ENCODE data around the gene STK11IP.
A peak's percentile ranks its signal among the peaks of the same experiment; 100 is the strongest.

The STK11IP gene

GRCh38 chr2:219624565-219624964 lies 26.9 kb downstream of the STK11IP start:
- Histone ChIP-seq H3K27me3 (ENCODE audit: insufficient read depth, low read length) (no peaks in the 10 kb centered on the region), H3K79me1 (ENCODE audit: low read length) (peaks cover 7% of the 10 kb centered on the region), H4K91ac (ENCODE audit: low read depth, low read length) (no peak overlapping the region), H3K4ac (ENCODE audit: low read depth, low read length) (no peak overlapping the region), H2BK5ac (ENCODE audit: low read depth, low read length, poor library complexity) (no peak overlapping the region), H3K9me3 (ENCODE audit: insufficient read depth, low read depth, low read length) (no peaks in the 10 kb centered on the region), H2AK5ac (ENCODE audit: low read length) (no peak overlapping the region), H3K4me1 (ENCODE audit: control insufficient read depth in 1 of 2, insufficient read depth in 2 of 2, low read length in 2 of 2) (peaks cover 3% of the 10 kb centered on the region in 2 experiments), H4K12ac (ENCODE audit: low read depth, low read length) (no peak overlapping the region), H3K18ac (ENCODE audit: low read length) (no peak overlapping the region), H3K4me3 (ENCODE audit: low read depth, low read length) (no peak overlapping the region), H3K4me2 (ENCODE audit: low read length) (no peak overlapping the region), H4K8ac (ENCODE audit: low read depth, low read length) (no peak overlapping the region), H3K36me3 (ENCODE audit: control insufficient read depth in 1 of 2, insufficient read depth in 2 of 2, low read length in 2 of 2) (no peaks in the 10 kb centered on the region), H3K27ac (ENCODE audit: low read depth, low read length) (no peak overlapping the region), H3K9ac (ENCODE audit: low read length) (no peak overlapping the region), H2AFZ (ENCODE audit: insufficient read depth, low read length, poor library complexity) (no peak overlapping the region), H3K23ac (ENCODE audit: low read length) (no peak overlapping the region), H3K79me2 (ENCODE audit: control insufficient read depth, insufficient read depth, low read length, poor library complexity) (peaks cover 2% of the 10 kb centered on the region), H3K14ac (ENCODE audit: low read length) (no peak overlapping the region), H2BK12ac (ENCODE audit: low read length) (no peak overlapping the region), H2BK120ac (ENCODE audit: insufficient read depth, low read length, poor library complexity) (no peak overlapping the region)
- no CpG with 5 or more reads among the region's 6 CpGs for WGBS (ENCODE audit: extremely low coverage, insufficient coverage, insufficient read length)
- DNase-seq: peak in 1 of 2 donors; percentile 38

- H3K23ac ChIP-seq (ENCODE audit: low read length): no peak overlapping the region
- H3K4me2 ChIP-seq (ENCODE audit: low read length): no peak overlapping the region
- H3K27ac ChIP-seq (ENCODE audit: low read depth, low read length): no peak overlapping the region
- no peak overlapping the region for H2AK5ac ChIP-seq (ENCODE audit: low read length)
- H4K91ac ChIP-seq (ENCODE audit: low read depth, low read length): no peak overlapping the region
- H3K27me3 ChIP-seq (ENCODE audit: insufficient read depth, low read length): no peaks in the 10 kb centered on the region
- peaks cover 2% of the 10 kb centered on the region for H3K79me2 ChIP-seq (ENCODE audit: control insufficient read depth, insufficient read depth, low read length, poor library complexity)
- H3K4ac ChIP-seq (ENCODE audit: low read depth, low read length): no peak overlapping the region
- no peak overlapping the region for H4K12ac ChIP-seq (ENCODE audit: low read depth, low read length)
- H3K9ac ChIP-seq (ENCODE audit: low read length): no peak overlapping the region
- no peaks in the 10 kb centered on the region for H3K9me3 ChIP-seq (ENCODE audit: insufficient read depth, low read depth, low read length)
- no peak overlapping the region for H2BK5ac ChIP-seq (ENCODE audit: low read depth, low read length, poor library complexity)
- no peak overlapping the region for H2AFZ ChIP-seq (ENCODE audit: insufficient read depth, low read length, poor library complexity)
- no peak overlapping the region for H2BK120ac ChIP-seq (ENCODE audit: insufficient read depth, low read length, poor library complexity)
- DNase-seq: no peak
- no peak overlapping the region for H3K4me3 ChIP-seq (ENCODE audit: low read depth, low read length)
- H3K36me3 ChIP-seq (ENCODE audit: control insufficient read depth in 1 of 2, insufficient read depth in 2 of 2, low read length in 2 of 2): no peaks in the 10 kb centered on the region
- no peak overlapping the region for H3K18ac ChIP-seq (ENCODE audit: low read length)
- peaks cover 7% of the 10 kb centered on the region for H3K79me1 ChIP-seq (ENCODE audit: low read length)
- no CpG with 5 or more reads among the region's 5 CpGs for whole genome bisulfite sequencing (ENCODE audit: extremely low coverage, insufficient coverage, insufficient read length)
- no peak overlapping the region for H3K14ac ChIP-seq (ENCODE audit: low read length)
- no peak overlapping the region for H2BK12ac ChIP-seq (ENCODE audit: low read length)
- peaks cover 3% of the 10 kb centered on the region in 2 experiments for H3K4me1 ChIP-seq (ENCODE audit: control insufficient read depth in 1 of 2, insufficient read depth in 2 of 2, low read length in 2 of 2)
- H4K8ac ChIP-seq (ENCODE audit: low read depth, low read length): no peak overlapping the region
Measured at GRCh38 chr2:219625179-219625578, 27.5 kb downstream of the STK11IP start.

- Histone ChIP-seq H3K27me3 (ENCODE audit: insufficient read depth, low read length) (no peaks in the 10 kb centered on the region), H4K12ac (ENCODE audit: low read depth, low read length) (no peak overlapping the region), H3K79me2 (ENCODE audit: control insufficient read depth, insufficient read depth, low read length, poor library complexity) (peaks cover 2% of the 10 kb centered on the region), H4K91ac (ENCODE audit: low read depth, low read length) (no peak overlapping the region), H2AFZ (ENCODE audit: insufficient read depth, low read length, poor library complexity) (peak overlapping the region; percentile 40), H3K27ac (ENCODE audit: low read depth, low read length) (no peak overlapping the region), H4K8ac (ENCODE audit: low read depth, low read length) (no peak overlapping the region), H3K36me3 (ENCODE audit: control insufficient read depth in 1 of 2, insufficient read depth in 2 of 2, low read length in 2 of 2) (peaks cover 1 to 3% of the 10 kb centered on the region in 2 experiments), H3K4me2 (ENCODE audit: low read length) (no peak overlapping the region), H2BK5ac (ENCODE audit: low read depth, low read length, poor library complexity) (no peak overlapping the region), H3K23ac (ENCODE audit: low read length) (no peak overlapping the region), H3K9me3 (ENCODE audit: insufficient read depth, low read depth, low read length) (no peaks in the 10 kb centered on the region), H2BK12ac (ENCODE audit: low read length) (no peak overlapping the region), H3K4me1 (ENCODE audit: control insufficient read depth in 1 of 2, insufficient read depth in 2 of 2, low read length in 2 of 2) (peaks cover 3% of the 10 kb centered on the region in 2 experiments), H3K9ac (ENCODE audit: low read length) (no peak overlapping the region), H3K14ac (ENCODE audit: low read length) (no peak overlapping the region), H3K4me3 (ENCODE audit: low read depth, low read length) (no peak overlapping the region), H3K4ac (ENCODE audit: low read depth, low read length) (no peak overlapping the region), H3K18ac (ENCODE audit: low read length) (no peak overlapping the region), H2AK5ac (ENCODE audit: low read length) (no peak overlapping the region), H2BK120ac (ENCODE audit: insufficient read depth, low read length, poor library complexity) (no peak overlapping the region), H3K79me1 (ENCODE audit: low read length) (peaks cover 7% of the 10 kb centered on the region)
- DNase-seq: peak; percentile 22 to 36
- WGBS (ENCODE audit: extremely low coverage, insufficient coverage, insufficient read length): no CpG with 5 or more reads among the region's 8 CpGs
Measured at GRCh38 chr2:219626540-219626939, 28.9 kb downstream of the STK11IP start.

DNA sequence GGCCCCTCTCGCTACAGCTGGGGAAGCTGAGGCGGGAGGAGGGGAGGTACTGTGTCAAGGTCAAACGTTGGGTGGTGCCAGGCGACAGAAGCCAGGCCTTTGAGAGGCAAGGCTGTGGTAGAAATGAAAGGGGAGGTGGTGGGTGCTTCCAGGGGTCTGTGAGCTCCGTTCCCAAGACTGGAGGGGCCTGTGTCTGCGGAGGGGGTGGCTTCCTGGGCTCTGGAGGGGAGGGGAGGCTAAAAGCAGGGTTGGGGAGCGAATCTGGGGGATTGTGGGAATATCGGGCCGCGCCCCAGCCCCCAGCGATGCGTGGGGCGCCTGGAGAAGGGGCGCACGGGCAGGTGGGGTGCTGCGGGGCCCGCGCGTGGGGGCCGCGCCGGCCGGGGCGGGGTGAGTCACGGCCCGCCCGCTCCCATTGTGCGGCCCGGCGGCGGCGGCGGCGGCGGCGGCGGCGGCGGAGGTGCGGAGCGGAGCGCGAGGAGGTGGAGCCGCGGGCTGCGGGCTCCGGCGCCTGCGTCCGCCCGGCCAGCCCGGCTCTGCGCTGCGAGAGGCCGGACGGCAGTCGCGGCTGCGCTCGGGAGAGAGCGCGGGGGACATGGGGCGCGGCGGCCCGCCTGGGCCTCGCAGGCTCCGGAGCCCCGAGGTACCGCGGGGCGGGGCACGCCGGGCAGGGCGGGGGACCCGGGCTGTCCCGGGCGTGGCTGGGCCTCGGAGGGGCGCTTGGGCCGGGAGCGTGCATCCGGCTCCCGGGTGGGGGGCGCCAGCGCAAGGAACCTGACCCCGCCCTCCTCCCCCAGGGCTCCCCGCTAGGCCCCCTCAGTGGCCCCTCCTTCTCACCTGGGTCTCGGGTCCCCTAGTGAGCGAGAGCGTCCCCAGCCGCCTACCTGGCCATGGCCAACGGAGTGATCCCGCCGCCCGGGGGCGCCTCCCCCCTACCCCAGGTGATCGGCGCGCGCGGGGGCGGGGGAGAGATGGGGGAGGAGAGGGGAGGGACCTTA lies 29.7 kb downstream of the STK11IP start, which contains the start of gene SLC4A3:
TSS of gene SLC4A3 (plus strand) at position 528 of the 998 bp plus-strand sequence. CDS start at position 891, 363 bp downstream.
- H3K27me3 ChIP-seq (ENCODE audit: insufficient read depth, low read length): no peaks in the 10 kb centered on the region
- peak within 1 kb of the TSS; percentile 73 for H3K4me3 ChIP-seq (ENCODE audit: low read depth, low read length)
- peaks cover 9 to 10% of the 10 kb centered on the region in 2 experiments for H3K36me3 ChIP-seq (ENCODE audit: control insufficient read depth in 1 of 2, insufficient read depth in 2 of 2, low read length in 2 of 2)
- peaks cover 3% of the 10 kb centered on the region in 2 experiments for H3K4me1 ChIP-seq (ENCODE audit: control insufficient read depth in 1 of 2, insufficient read depth in 2 of 2, low read length in 2 of 2)
- H4K12ac ChIP-seq (ENCODE audit: low read depth, low read length): peak within 1 kb of the TSS; percentile 70
- H2AK5ac ChIP-seq (ENCODE audit: low read length): peak within 1 kb of the TSS; percentile 20
- H2BK12ac ChIP-seq (ENCODE audit: low read length): peak within 1 kb of the TSS; percentile 20
- peak within 1 kb of the TSS; percentile 17 for H2BK5ac ChIP-seq (ENCODE audit: low read depth, low read length, poor library complexity)
- peak within 1 kb of the TSS; percentile 46 for H3K18ac ChIP-seq (ENCODE audit: low read length)
- peak within 1 kb of the TSS; percentile 88 for H4K91ac ChIP-seq (ENCODE audit: low read depth, low read length)
- peak within 1 kb of the TSS; percentile 65 for H3K4ac ChIP-seq (ENCODE audit: low read depth, low read length)
- peaks cover 7% of the 10 kb centered on the region for H3K79me1 ChIP-seq (ENCODE audit: low read length)
- H3K23ac ChIP-seq (ENCODE audit: low read length): no peak within 1 kb of the TSS
- H3K4me2 ChIP-seq (ENCODE audit: low read length): peak within 1 kb of the TSS; percentile 86
- peaks cover 2% of the 10 kb centered on the region for H3K79me2 ChIP-seq (ENCODE audit: control insufficient read depth, insufficient read depth, low read length, poor library complexity)
- WGBS (ENCODE audit: extremely low coverage, insufficient coverage, insufficient read length): no CpG with 5 or more reads among the region's 103 CpGs
- no peak within 1 kb of the TSS for H3K27ac ChIP-seq (ENCODE audit: low read depth, low read length)
- peak; percentile 48 to 62 for DNase-seq
- peak within 1 kb of the TSS; percentile 75 for H2AFZ ChIP-seq (ENCODE audit: insufficient read depth, low read length, poor library complexity)
- peak within 1 kb of the TSS; percentile 71 for H3K14ac ChIP-seq (ENCODE audit: low read length)
- peak within 1 kb of the TSS; percentile 79 for H2BK120ac ChIP-seq (ENCODE audit: insufficient read depth, low read length, poor library complexity)
- peak within 1 kb of the TSS; percentile 71 for H4K8ac ChIP-seq (ENCODE audit: low read depth, low read length)
- H3K9ac ChIP-seq (ENCODE audit: low read length): peak within 1 kb of the TSS; percentile 67
- H3K9me3 ChIP-seq (ENCODE audit: insufficient read depth, low read depth, low read length): peaks cover under 1% of the 10 kb centered on the region

All from trophoblast cell (in vitro differentiated cells and primary cell).